CD14-positive monocyte (primary cell): ENCODE measurements around the gene USP31. TPM values are rescaled to one million over a fixed set of nuclear protein-coding genes. Genes with fewer than 3 reads are reported as not detected.
"Not testable (repeated sequence)": the region's sequence is repeated elsewhere in the genome, so short reads cannot be mapped to it uniquely, and the experiment has no call there.

Experiments used
- DNase-seq, 3 donors: peaks; one replicate each; pipeline ENCODE4 v3.0.0-alpha.2; 2011 to 2022
- H2AFZ ChIP-seq: 2 replicates; pipeline ENCODE4 v1.6.0; 2012; ENCODE audit warnings: mild to moderate bottlenecking, low read depth, low read length, inconsistent platforms; ENCODE audit not compliant: insufficient read depth, poor library complexity, severe bottlenecking
- H3K27ac ChIP-seq, 2 donors: 1 replicate in 1 of 2; 2 replicates in 1 of 2; pipeline ENCODE4 v1.5.1; 2012 to 2013; ENCODE audit warnings: low read length in 2 of 2, control low read depth in 1 of 2, inconsistent platforms in 1 of 2, low read depth in 1 of 2, mild to moderate bottlenecking in 1 of 2
- H3K27me3 ChIP-seq, 2 donors: one replicate each; pipeline versions ENCODE4 v1.6.0 to v1.6.1; 2011 to 2013; ENCODE audit warnings: low read length in 2 of 2; ENCODE audit not compliant: control insufficient read depth in 2 of 2, insufficient read depth in 2 of 2
- H3K36me3 ChIP-seq, 2 donors: replicated peaks in 1 of 2; 1 replicate in 1 of 2; 2 replicates in 1 of 2; pipeline versions ENCODE4 v1.5.1 to v1.6.1; 2012 to 2013; ENCODE audit warnings: low read length in 2 of 2, control low read depth in 1 of 2, inconsistent platforms in 1 of 2, mild to moderate bottlenecking in 1 of 2; ENCODE audit not compliant: insufficient read depth in 2 of 2, control insufficient read depth in 1 of 2
- H3K4me1 ChIP-seq, 2 donors: 1 replicate in 1 of 2; 2 replicates in 1 of 2; pipeline versions ENCODE4 v1.5.1 to v1.6.1; 2012 to 2013; ENCODE audit warnings: low read length in 2 of 2, control low read depth in 1 of 2, inconsistent platforms in 1 of 2, mild to moderate bottlenecking in 1 of 2, moderate library complexity in 1 of 2; ENCODE audit not compliant: insufficient read depth in 2 of 2, control insufficient read depth in 1 of 2
- H3K4me2 ChIP-seq: replicated peaks from 2 replicates; pipeline ENCODE3; 2012; ENCODE audit warnings: low read length, moderate library complexity, mild to moderate bottlenecking; ENCODE audit not compliant: poor library complexity, severe bottlenecking; ENCODE audit errors: extremely low read depth
- H3K4me3 ChIP-seq, 3 experiments: fragments of 200-600 bp in 1 of 3; sonication (generic) in 1 of 3; replicated peaks in 1 of 3; 1 replicate in 2 of 3; 2 replicates in 1 of 3; pipeline ENCODE4 v1.5.1; 2011 to 2013; ENCODE audit warnings: low read length in 3 of 3, mild to moderate bottlenecking in 3 of 3, control low read depth in 2 of 3, low read depth in 2 of 3, inconsistent platforms in 1 of 3, moderate library complexity in 1 of 3
- H3K79me2 ChIP-seq: 2 replicates; pipeline ENCODE4 v1.6.0; 2012; ENCODE audit warnings: mild to moderate bottlenecking, control low read depth, inconsistent platforms, low read length, moderate library complexity; ENCODE audit not compliant: insufficient read depth
- H3K9ac ChIP-seq: 2 replicates; pipeline ENCODE4 v1.6.0; 2017; ENCODE audit warnings: low read length, mild to moderate bottlenecking; ENCODE audit not compliant: insufficient read depth, poor library complexity, severe bottlenecking
- H3K9me3 ChIP-seq, 2 donors: replicated peaks in 1 of 2; 1 replicate in 1 of 2; 2 replicates in 1 of 2; pipeline versions ENCODE4 v1.5.1 to v1.6.1; 2012 to 2013; ENCODE audit warnings: low read length in 2 of 2, control low read depth in 1 of 2; ENCODE audit not compliant: control insufficient read depth in 1 of 2, insufficient read depth in 1 of 2
- H4K20me1 ChIP-seq: 2 replicates; pipeline ENCODE4 v1.6.0; 2012; ENCODE audit warnings: mild to moderate bottlenecking, low read length, control low read depth, moderate library complexity; ENCODE audit not compliant: insufficient read depth
- H3K27ac Mint-ChIP-seq, 7 donors: one replicate each; pipeline ENCODE4 v1.8.0; 2020; ENCODE audit warnings: mild to moderate bottlenecking in 7 of 7, mixed read lengths in 7 of 7, moderate library complexity in 6 of 7, inconsistent platforms in 2 of 7
- H3K27me3 Mint-ChIP-seq, 3 donors: one replicate each; pipeline ENCODE4 v1.8.0; 2021 to 2022; ENCODE audit warnings: low read depth in 3 of 3, mild to moderate bottlenecking in 3 of 3, mixed read lengths in 3 of 3, moderate library complexity in 3 of 3, inconsistent platforms in 1 of 3
- H3K36me3 Mint-ChIP-seq, 2 donors: one replicate each; pipeline ENCODE4 v1.8.0; 2020; ENCODE audit warnings: mixed read lengths in 2 of 2, inconsistent platforms in 1 of 2, mild to moderate bottlenecking in 1 of 2
- H3K4me1 Mint-ChIP-seq: one replicate; pipeline ENCODE4 v1.8.0; 2020; ENCODE audit warnings: mild to moderate bottlenecking, mixed read lengths
- H3K4me3 Mint-ChIP-seq, 2 donors: one replicate each; pipeline ENCODE4 v1.8.0; 2020; ENCODE audit warnings: mild to moderate bottlenecking in 2 of 2, mixed read lengths in 2 of 2, moderate library complexity in 1 of 2
- H3K9me3 Mint-ChIP-seq, 7 donors: one replicate each; pipeline ENCODE4 v1.8.0; 2020 to 2022; ENCODE audit warnings: mixed read lengths in 7 of 7, mild to moderate bottlenecking in 6 of 7, moderate library complexity in 6 of 7, inconsistent platforms in 2 of 7
- WGBS: methylation state at CpG from one replicate; pipeline ENCODE4 v1.1.5; 2013; ENCODE audit warnings: missing lambda C conversion rate; ENCODE audit not compliant: insufficient coverage; 5-methylcytosine and 5-hydroxymethylcytosine counted together
- intact Hi-C, 2 donors: fragments of 100-400 bp; cut with micrococcal nuclease; formaldehyde crosslinking; loops; one replicate each; pipeline versions ENCODE4 v1.15.0 to v1.15.1; 2023
- polyA plus RNA-seq, 3 donors: library from polyadenylated mRNA; depleted of rRNA in 1 of 3; unstranded in 2 of 3; stranded (reverse) in 1 of 3; fragments of 300-500 nt in 2 of 3; fragments of >200 nt in 1 of 3; fragmentation: Illumina TruSeq in 2 of 3; gene quantifications; 1 replicate in 2 of 3; 2 replicates in 1 of 3; pipeline ENCODE4 v1.2.3, GENCODE V29; 2012 to 2021
- TF ChIP-seq, protein P1 (sequence below): fragments of 200-600 bp; IDR thresholded peaks from one replicate; pipeline ENCODE4 v1.8.0; 2022; ENCODE audit warnings: antibody characterized with exemption, mild to moderate bottlenecking

Gene USP31
- polyA plus RNA-seq, 3 donors: 0.15 to 4.1 (median 0.36) TPM

DNA sequence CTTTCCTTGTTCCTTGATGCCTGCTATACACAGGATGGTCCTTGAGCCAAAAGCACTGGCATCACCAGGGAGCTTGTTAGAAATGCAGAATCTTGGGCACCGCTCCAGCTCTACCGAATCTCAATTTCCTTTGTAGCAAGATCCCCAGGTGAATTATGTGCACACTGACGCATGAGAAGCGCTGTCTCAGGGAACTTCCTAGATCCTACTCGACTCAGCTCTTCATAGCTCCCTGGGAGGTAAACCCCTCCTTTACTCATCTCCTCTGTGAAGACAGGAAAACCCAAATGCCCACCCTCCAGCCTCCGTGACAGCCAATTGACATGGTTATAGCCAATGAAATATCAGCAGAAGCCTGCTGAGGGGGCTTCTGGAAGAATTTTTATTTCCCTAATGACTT is 4.1 kb downstream of the USP31 start:
- Mint-ChIP-seq H3K4me1 (peaks cover 25% of the 10 kb centered on the region), H3K4me3 (no peak overlapping the region), H3K27ac (no peak overlapping the region), H3K36me3 (no peaks in the 10 kb centered on the region), H3K9me3 (no peaks in the 10 kb centered on the region), H3K27me3 (peaks cover 0 to 3% (median under 1%) of the 10 kb centered on the region in 3 donors)
- H3K4me1 ChIP-seq: peaks cover 11 to 19% of the 10 kb centered on the region in 2 donors
- H3K9ac ChIP-seq: no peak overlapping the region
- H4K20me1 ChIP-seq: no peaks in the 10 kb centered on the region
- no peak overlapping the region for H3K27ac ChIP-seq
- DNase-seq: no peak
- H3K4me3 ChIP-seq: no peak overlapping the region
- peaks cover 0 to under 1% of the 10 kb centered on the region in 2 donors for H3K27me3 ChIP-seq
- intact Hi-C loops: no loop called here
- H2AFZ ChIP-seq: no peak overlapping the region
- TF ChIP-seq, protein P1, sequence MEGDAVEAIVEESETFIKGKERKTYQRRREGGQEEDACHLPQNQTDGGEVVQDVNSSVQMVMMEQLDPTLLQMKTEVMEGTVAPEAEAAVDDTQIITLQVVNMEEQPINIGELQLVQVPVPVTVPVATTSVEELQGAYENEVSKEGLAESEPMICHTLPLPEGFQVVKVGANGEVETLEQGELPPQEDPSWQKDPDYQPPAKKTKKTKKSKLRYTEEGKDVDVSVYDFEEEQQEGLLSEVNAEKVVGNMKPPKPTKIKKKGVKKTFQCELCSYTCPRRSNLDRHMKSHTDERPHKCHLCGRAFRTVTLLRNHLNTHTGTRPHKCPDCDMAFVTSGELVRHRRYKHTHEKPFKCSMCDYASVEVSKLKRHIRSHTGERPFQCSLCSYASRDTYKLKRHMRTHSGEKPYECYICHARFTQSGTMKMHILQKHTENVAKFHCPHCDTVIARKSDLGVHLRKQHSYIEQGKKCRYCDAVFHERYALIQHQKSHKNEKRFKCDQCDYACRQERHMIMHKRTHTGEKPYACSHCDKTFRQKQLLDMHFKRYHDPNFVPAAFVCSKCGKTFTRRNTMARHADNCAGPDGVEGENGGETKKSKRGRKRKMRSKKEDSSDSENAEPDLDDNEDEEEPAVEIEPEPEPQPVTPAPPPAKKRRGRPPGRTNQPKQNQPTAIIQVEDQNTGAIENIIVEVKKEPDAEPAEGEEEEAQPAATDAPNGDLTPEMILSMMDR: no peak
- no peaks in the 10 kb centered on the region for H3K36me3 ChIP-seq
- H3K79me2 ChIP-seq: peaks cover 9% of the 10 kb centered on the region
- H3K9me3 ChIP-seq: no peaks in the 10 kb centered on the region
- WGBS: 100% methylated on average over 1 of the region's 6 CpGs
- H3K4me2 ChIP-seq: no peak overlapping the region

DNA sequence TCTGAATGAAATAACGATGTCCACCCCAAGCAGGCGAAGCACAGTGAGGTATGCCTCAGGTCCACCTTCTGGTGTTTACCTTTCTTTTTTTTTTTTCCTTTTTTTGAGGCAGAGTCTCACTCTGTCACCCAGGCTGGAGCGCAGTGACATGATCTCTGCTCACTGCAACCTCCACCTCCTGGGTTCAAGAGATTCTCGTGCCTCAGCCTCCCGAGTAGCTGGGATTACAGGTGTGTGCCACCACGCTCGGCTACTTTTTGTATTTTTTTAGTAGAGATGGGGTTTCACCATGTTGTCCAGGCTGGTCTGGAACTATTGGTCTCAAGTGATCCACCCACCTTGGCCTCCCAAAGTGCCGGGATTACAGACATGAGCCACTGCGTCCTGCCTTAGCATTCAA is 4.9 kb downstream of the USP31 start:
- H3K4me1 ChIP-seq: peaks cover 7 to 12% of the 10 kb centered on the region in 2 donors
- H3K27ac ChIP-seq, H3K27me3 ChIP-seq, intact Hi-C loops, H3K4me3 ChIP-seq, H3K9me3 Mint-ChIP-seq, H3K27ac Mint-ChIP-seq, H3K4me2 ChIP-seq, H3K9ac ChIP-seq, H3K36me3 ChIP-seq, H3K27me3 Mint-ChIP-seq, DNase-seq, H3K36me3 Mint-ChIP-seq, H4K20me1 ChIP-seq, H3K4me3 Mint-ChIP-seq, H3K9me3 ChIP-seq, H2AFZ ChIP-seq: not testable (repeated sequence)
- H3K4me1 Mint-ChIP-seq: peaks cover 19% of the 10 kb centered on the region
- no CpG with 5 or more reads among the region's 9 CpGs for WGBS
- peaks cover 11% of the 10 kb centered on the region for H3K79me2 ChIP-seq
